Testis (tissue), 3 donors: ENCODE measurements around the gene PDGFC. TPM values are rescaled to one million over a fixed set of nuclear protein-coding genes. Genes with fewer than 3 reads are reported as not detected.

Experiments
- DNase-seq: peaks from one replicate; pipeline ENCODE4 v3.0.0-alpha.2; 2019
- H3K27ac ChIP-seq, 2 donors: fragments of 200-600 bp; sonication (generic); one replicate each; pipeline ENCODE4 v1.5.1; 2019
- H3K27me3 ChIP-seq: fragments of 200-600 bp; sonication (generic); one replicate; pipeline ENCODE4 v1.5.1; 2019
- H3K36me3 ChIP-seq: fragments of 200-600 bp; sonication (generic); one replicate; pipeline ENCODE4 v1.5.1; 2017; ENCODE audit warnings: low read depth; ENCODE audit errors: missing control alignments
- H3K4me1 ChIP-seq: fragments of 200-600 bp; sonication (generic); one replicate; pipeline ENCODE4 v1.5.1; 2019
- H3K4me3 ChIP-seq, 2 donors: fragments of 200-600 bp; sonication (generic); one replicate each; pipeline ENCODE4 v1.5.1; 2017 to 2019
- H3K9me3 ChIP-seq: fragments of 200-600 bp; sonication (generic); one replicate; pipeline ENCODE4 v1.5.1; 2017
- POLR2A ChIP-seq: fragments of 450-650 bp; IDR thresholded peaks from one replicate; pipeline ENCODE4 v1.6.1; 2017; ENCODE audit warnings: antibody characterized with exemption, mild to moderate bottlenecking, moderate library complexity
- WGBS, 2 donors: methylation state at CpG; one replicate each; pipeline ENCODE4 v1.1.5; 2018; 5-methylcytosine and 5-hydroxymethylcytosine counted together
- intact Hi-C: fragments of 100-400 bp; cut with DNase I; formaldehyde crosslinking; loops from one replicate; pipeline ENCODE4 v1.15.1; 2023; ENCODE audit warnings: low total_unique reads
- polyA plus RNA-seq: library from polyadenylated mRNA; stranded (reverse); fragments of 350-450 nt; fragmentation: Illumina TruSeq; extraction: RNeasy Lipid Tissue Mini Kit (QIAGEN cat#74804); gene quantifications from one replicate; pipeline ENCODE4 v1.2.3, GENCODE V29; 2014; ENCODE audit warnings: low read depth, low replicate concordance; ENCODE audit not compliant: insufficient read depth
- total RNA-seq, 2 donors: library from RNA; depleted of rRNA; stranded (reverse); fragments of >200 nt; gene quantifications; one replicate each; pipeline ENCODE4 v1.2.3, GENCODE V29; 2016
- TF ChIP-seq, protein P1 (sequence below), 3 experiments: fragments of 450-650 bp in 2 of 3; fragments of 200-600 bp in 1 of 3; sonication (generic) in 1 of 3; IDR thresholded peaks; one replicate each; pipeline ENCODE4 v1.5.1; 2016 to 2019; ENCODE audit warnings: antibody characterized with exemption in 3 of 3, mild to moderate bottlenecking in 2 of 3, moderate library complexity in 1 of 3

The PDGFC gene
- total and polyA plus RNA-seq, 3 donors from 2014 or later: 7.8 to 13.8 (median 9.4) TPM

GRCh38 chr4:156958276-156959074, 13.1 kb downstream of the PDGFC start:
- intact Hi-C loops: no loop called here

DNA sequence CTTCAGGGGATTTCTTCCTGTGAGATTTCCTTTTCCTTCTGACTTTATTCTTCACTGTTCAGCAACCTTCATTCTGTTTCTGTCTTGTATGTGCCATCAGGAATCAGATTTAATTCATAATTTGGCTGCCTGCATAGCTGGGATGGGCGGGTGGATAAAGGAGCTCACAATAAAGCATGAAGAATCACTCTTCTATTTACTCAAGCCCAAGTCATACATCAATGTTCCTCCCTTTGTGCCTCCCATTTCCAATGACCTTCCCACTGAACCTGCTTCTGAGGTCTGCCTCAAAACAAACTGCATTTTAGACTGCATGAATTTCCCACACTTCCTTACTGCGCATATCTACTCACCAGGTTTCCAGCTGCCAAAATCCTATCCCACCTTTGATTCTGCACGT, 14.0 kb downstream of the PDGFC start:
- H3K27me3 ChIP-seq: no peaks in the 10 kb centered on the region
- H3K9me3 ChIP-seq: no peaks in the 10 kb centered on the region
- no peak for DNase-seq
- no peaks in the 10 kb centered on the region for H3K36me3 ChIP-seq
- no peaks in the 10 kb centered on the region for H3K4me1 ChIP-seq
- no peak overlapping the region for H3K27ac ChIP-seq
- no peak for TF ChIP-seq POLR2A
- TF ChIP-seq, protein P1, sequence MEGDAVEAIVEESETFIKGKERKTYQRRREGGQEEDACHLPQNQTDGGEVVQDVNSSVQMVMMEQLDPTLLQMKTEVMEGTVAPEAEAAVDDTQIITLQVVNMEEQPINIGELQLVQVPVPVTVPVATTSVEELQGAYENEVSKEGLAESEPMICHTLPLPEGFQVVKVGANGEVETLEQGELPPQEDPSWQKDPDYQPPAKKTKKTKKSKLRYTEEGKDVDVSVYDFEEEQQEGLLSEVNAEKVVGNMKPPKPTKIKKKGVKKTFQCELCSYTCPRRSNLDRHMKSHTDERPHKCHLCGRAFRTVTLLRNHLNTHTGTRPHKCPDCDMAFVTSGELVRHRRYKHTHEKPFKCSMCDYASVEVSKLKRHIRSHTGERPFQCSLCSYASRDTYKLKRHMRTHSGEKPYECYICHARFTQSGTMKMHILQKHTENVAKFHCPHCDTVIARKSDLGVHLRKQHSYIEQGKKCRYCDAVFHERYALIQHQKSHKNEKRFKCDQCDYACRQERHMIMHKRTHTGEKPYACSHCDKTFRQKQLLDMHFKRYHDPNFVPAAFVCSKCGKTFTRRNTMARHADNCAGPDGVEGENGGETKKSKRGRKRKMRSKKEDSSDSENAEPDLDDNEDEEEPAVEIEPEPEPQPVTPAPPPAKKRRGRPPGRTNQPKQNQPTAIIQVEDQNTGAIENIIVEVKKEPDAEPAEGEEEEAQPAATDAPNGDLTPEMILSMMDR (IDR thresholded peaks at IDR 0.05): no peak
- 79 to 82% methylated on average over 3 of the region's 3 CpGs for WGBS, 2 donors
- intact Hi-C loops: no loop called here
- no peak overlapping the region for H3K4me3 ChIP-seq

More at GRCh38 chr4:156958276-156959074, 13.1 kb downstream of the PDGFC start:
- Histone ChIP-seq H3K27ac (no peak overlapping the region), H3K36me3 (no peaks in the 10 kb centered on the region), H3K27me3 (no peaks in the 10 kb centered on the region), H3K4me3 (no peak overlapping the region), H3K4me1 (no peaks in the 10 kb centered on the region), H3K9me3 (no peaks in the 10 kb centered on the region)
- DNase-seq: no peak
- TF ChIP-seq, protein P1 (IDR thresholded peaks at IDR 0.05): no peak
- TF ChIP-seq POLR2A: no peak
- 83 to 89% methylated on average over 2 of the region's 2 CpGs for WGBS, 2 donors

- TF ChIP-seq, protein P1 (IDR thresholded peaks at IDR 0.05): no peak
- TF ChIP-seq POLR2A: no peak
- H3K27ac ChIP-seq: no peak overlapping the region
These were observed 14.7 kb downstream of the PDGFC start for GRCh38 chr4:156956826-156957368.

GRCh38 chr4:156956359-156956758, 15.2 kb downstream of the PDGFC start:
- WGBS, 2 donors: 96% methylated on average over 2 of the region's 2 CpGs
- Histone ChIP-seq H3K27me3 (no peaks in the 10 kb centered on the region), H3K4me3 (no peak overlapping the region), H3K27ac (no peak overlapping the region), H3K4me1 (no peaks in the 10 kb centered on the region), H3K9me3 (no peaks in the 10 kb centered on the region), H3K36me3 (no peaks in the 10 kb centered on the region)
- intact Hi-C loops: no loop called here
- no peak for DNase-seq
- TF ChIP-seq POLR2A: no peak
- TF ChIP-seq, protein P1 (IDR thresholded peaks at IDR 0.05): no peak

More at GRCh38 chr4:156956826-156957368, 14.7 kb downstream of the PDGFC start:
- Histone ChIP-seq H3K9me3 (no peaks in the 10 kb centered on the region), H3K36me3 (no peaks in the 10 kb centered on the region), H3K4me3 (no peak overlapping the region), H3K27me3 (no peaks in the 10 kb centered on the region), H3K4me1 (no peaks in the 10 kb centered on the region)
- 68 to 71% methylated on average over 6 of the region's 6 CpGs for WGBS, 2 donors
- intact Hi-C loops: no loop called here
- no peak for DNase-seq
